GM12872 (cell line): ENCODE data around the gene CAMK4.

Experiments
- TF ChIP-seq, protein P1 (sequence below): IDR thresholded peaks from 3 replicates; pipeline ENCODE4 v1.5.1; 2011; ENCODE audit warnings: low read depth, mild to moderate bottlenecking, low read length, moderate library complexity; ENCODE audit not compliant: insufficient read depth

CAMK4 gene

DNA sequence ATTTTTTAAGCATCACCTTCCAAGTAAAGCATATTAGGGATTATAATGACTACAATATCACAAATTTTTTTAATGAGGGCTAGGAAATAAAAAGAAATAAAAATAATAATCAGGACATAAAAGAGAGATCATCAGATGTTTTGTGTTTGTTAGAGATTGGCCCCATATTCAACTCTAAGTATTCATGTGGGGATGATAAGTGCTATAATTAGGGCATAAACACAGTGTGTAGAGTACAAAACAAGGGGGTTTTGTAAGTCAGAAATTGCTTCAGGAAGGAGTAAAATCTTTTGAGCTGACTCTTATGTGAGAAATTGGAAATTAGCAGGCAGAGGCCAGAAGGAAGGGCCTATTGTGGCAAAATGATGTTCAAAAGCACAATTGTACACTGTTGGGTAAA lies 160.9 kb downstream of the CAMK4 start:
- TF ChIP-seq, protein P1, sequence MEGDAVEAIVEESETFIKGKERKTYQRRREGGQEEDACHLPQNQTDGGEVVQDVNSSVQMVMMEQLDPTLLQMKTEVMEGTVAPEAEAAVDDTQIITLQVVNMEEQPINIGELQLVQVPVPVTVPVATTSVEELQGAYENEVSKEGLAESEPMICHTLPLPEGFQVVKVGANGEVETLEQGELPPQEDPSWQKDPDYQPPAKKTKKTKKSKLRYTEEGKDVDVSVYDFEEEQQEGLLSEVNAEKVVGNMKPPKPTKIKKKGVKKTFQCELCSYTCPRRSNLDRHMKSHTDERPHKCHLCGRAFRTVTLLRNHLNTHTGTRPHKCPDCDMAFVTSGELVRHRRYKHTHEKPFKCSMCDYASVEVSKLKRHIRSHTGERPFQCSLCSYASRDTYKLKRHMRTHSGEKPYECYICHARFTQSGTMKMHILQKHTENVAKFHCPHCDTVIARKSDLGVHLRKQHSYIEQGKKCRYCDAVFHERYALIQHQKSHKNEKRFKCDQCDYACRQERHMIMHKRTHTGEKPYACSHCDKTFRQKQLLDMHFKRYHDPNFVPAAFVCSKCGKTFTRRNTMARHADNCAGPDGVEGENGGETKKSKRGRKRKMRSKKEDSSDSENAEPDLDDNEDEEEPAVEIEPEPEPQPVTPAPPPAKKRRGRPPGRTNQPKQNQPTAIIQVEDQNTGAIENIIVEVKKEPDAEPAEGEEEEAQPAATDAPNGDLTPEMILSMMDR: no peak

- TF ChIP-seq, protein P1: no peak
These were observed 162.0 kb downstream of the CAMK4 start for GRCh38 chr5:111385970-111386831.

GRCh38 chr5:111386832-111387162 lies 162.6 kb downstream of the CAMK4 start:
- TF ChIP-seq, protein P1: no peak

- TF ChIP-seq, protein P1: no peak
These were observed 163.2 kb downstream of the CAMK4 start for GRCh38 chr5:111387361-111387760.

GRCh38 chr5:111389390-111390082 lies 165.4 kb downstream of the CAMK4 start:
- TF ChIP-seq, protein P1: no peak

GRCh38 chr5:111392181-111392580 lies 168.0 kb downstream of the CAMK4 start:
- TF ChIP-seq, protein P1: no peak

DNA sequence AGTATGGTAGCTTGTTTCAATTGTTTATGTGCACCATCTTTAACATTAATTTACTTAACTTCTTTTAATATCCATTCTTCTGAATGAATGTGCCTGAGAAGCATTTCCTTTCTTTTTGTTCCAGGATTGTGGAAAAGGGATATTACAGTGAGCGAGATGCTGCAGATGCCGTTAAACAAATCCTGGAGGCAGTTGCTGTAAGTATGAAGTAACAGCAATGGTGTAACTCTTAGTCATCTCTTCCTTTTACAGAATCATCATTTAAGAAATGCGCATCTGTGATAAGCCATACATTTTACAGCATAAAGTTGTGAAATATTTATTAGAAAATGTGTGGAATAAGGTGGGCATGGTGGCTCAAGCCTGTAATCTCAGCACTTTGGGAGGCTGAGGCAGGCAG lies 170.4 kb downstream of the CAMK4 start:
- TF ChIP-seq, protein P1: no peak
